OCI-LY3 (cell line): Measurements from ENCODE around the gene DPM1.

Source experiments
- EZH2phosphoT487 ChIP-seq: fragments of 200-600 bp; shearing (Covaris generic); IDR thresholded peaks from 2 replicates; pipeline ENCODE4 v1.6.1; 2018; ENCODE audit warnings: antibody characterized with exemption, mixed run types, low read depth
- TF ChIP-seq, protein P1 (sequence below): fragments of 200-600, 300-600 bp; sonication (generic); IDR thresholded peaks from 2 replicates; pipeline ENCODE4 v1.5.1; 2014; ENCODE audit warnings: antibody characterized with exemption, low read length, low read depth

DNA sequence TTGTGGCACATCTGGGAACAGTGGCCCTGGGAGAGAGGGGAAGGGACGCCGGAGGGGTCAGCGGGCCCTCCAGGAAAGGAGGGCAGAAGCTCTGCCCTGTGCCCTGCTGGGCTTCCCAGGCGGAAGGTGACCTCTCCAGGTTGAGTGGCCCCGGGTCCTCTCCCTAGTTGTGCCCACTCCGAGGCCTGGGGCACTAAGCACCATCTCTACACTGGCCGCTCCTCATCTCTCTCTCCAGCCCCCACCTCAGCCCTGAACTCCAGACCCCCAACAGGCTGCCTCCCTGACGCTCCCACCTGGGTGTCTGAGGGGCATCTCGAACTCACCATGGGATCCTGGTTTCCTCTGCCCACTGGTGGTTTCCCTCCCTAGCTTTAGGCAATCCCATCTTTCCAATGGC, 46.4 kb upstream of the DPM1 start:
- TF ChIP-seq, protein P1, sequence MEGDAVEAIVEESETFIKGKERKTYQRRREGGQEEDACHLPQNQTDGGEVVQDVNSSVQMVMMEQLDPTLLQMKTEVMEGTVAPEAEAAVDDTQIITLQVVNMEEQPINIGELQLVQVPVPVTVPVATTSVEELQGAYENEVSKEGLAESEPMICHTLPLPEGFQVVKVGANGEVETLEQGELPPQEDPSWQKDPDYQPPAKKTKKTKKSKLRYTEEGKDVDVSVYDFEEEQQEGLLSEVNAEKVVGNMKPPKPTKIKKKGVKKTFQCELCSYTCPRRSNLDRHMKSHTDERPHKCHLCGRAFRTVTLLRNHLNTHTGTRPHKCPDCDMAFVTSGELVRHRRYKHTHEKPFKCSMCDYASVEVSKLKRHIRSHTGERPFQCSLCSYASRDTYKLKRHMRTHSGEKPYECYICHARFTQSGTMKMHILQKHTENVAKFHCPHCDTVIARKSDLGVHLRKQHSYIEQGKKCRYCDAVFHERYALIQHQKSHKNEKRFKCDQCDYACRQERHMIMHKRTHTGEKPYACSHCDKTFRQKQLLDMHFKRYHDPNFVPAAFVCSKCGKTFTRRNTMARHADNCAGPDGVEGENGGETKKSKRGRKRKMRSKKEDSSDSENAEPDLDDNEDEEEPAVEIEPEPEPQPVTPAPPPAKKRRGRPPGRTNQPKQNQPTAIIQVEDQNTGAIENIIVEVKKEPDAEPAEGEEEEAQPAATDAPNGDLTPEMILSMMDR: no peak
- TF ChIP-seq EZH2phosphoT487: no peak
